KOPT-K1 (cell line): ENCODE data around the gene MBP.

ENCODE experiments used
- H3K27ac ChIP-seq: fragments of 200-600 bp; sonication (generic); 2 replicates; pipeline ENCODE4 v1.5.1; 2016; ENCODE audit warnings: antibody characterized with exemption, mild to moderate bottlenecking, low read depth, low read length; ENCODE audit not compliant: poor library complexity, severe bottlenecking
- H3K36me3 ChIP-seq: fragments of 200-600 bp; sonication (generic); 2 replicates; pipeline ENCODE4 v1.5.1; 2017; ENCODE audit warnings: antibody characterized with exemption, mild to moderate bottlenecking, low read length, moderate library complexity; ENCODE audit not compliant: insufficient read depth
- H3K9me3 ChIP-seq: fragments of 200-600 bp; sonication (generic); 2 replicates; pipeline ENCODE4 v1.5.1; 2017; ENCODE audit warnings: antibody characterized with exemption, low read length, mild to moderate bottlenecking; ENCODE audit not compliant: insufficient read depth, poor library complexity, severe bottlenecking

The MBP gene

DNA sequence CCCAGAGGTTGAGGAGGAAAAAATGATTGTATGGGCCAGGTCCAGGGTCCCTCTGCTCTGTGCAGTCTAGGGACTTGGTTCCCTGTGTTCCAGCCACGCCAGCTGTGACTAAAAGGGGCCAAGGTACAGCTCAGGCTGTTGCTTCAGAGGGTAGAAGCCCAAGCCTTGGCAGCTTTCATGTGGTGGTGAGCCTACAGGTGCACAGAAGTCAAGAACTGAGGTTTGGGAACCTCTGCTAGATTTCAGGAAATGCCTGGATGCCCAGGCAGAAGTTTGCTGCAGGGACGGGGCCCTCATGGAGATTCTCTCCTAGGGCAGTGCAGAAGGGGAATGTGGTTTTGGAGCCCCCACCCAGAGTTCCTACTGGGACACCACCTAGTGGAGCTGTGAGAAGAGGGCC, 10.6 kb upstream of the MBP start:
- Histone ChIP-seq H3K9me3 (peaks cover 45% of the 10 kb centered on the region), H3K36me3 (no peaks in the 10 kb centered on the region), H3K27ac (no peak overlapping the region)

DNA sequence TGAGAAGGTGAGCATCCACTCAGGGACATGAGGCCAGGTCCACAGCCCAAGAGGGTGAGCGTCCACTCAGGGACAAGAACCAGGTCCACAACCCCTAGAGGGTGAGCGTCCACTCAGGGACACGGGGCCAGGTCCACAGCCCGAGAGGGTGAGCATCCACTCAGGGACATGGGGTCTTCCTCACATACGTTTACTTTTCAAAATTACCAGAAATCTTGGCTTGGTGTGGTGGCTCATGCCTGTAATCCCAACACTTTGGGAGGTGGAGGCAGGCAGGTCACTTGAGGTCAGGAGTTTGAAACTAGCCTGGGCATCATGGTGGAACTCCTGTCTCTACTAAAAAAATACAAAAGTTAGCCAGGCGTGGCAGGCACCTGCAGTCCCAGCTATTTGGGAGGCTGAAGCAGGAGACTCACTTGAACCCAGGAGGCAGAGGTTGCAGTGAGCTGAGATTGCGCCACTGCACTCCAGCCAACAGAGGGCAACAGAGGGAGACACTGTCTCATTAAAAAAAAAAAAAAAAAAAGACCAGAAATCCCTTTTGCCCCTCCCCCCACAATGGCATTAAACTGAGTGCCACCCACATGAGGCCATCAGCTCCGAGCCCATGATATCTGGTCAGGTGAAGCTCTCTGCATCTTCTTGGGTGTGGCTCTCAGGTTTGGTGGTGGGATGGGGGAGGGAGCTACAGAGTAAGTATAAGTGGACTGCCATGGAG, 9.0 kb upstream of the MBP start:
- H3K36me3 ChIP-seq: no peaks in the 10 kb centered on the region
- H3K9me3 ChIP-seq: peaks cover 45% of the 10 kb centered on the region
- H3K27ac ChIP-seq: no peak overlapping the region

DNA sequence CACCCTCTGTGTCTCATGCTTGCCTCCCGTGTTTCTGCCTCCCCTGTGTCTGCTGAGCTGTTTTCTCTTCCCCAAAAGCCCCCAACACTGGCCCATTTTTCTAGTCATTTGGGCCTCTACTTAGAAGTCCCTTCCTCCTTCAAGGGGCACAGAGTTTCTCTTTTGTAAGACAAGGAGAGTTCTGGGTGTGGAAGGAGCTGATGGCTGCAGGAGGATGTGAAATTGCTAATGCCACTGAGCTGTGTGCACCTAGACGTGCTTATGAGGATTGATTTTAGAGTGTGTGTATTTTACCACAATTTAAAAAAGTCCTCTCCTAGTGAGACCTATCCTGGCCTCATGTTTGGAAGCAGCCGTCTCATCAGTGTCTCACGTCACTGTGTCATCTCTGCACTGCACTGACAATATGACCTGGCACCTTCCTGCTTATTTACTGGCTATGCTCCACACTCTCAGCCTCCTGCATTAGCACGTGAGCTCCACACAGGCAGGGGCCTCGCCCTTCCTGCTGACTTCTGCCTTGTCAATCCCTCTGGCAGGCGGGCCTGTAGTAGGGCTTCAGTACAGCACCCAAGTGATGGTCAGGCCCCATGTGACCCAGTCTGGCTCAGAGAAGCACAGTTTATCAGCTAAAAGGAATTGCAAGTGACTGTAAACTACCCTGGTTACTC, 8.0 kb upstream of the MBP start:
- Histone ChIP-seq H3K36me3 (no peaks in the 10 kb centered on the region), H3K27ac (no peak overlapping the region), H3K9me3 (peaks cover 43% of the 10 kb centered on the region)

- Histone ChIP-seq H3K27ac (no peak overlapping the region), H3K36me3 (no peaks in the 10 kb centered on the region), H3K9me3 (peaks cover 39% of the 10 kb centered on the region)
Measured at GRCh38 chr18:77140030-77140429, 7.4 kb upstream of the MBP start.

GRCh38 chr18:77139619-77140018, 7.0 kb upstream of the MBP start:
- no peaks in the 10 kb centered on the region for H3K36me3 ChIP-seq
- no peak overlapping the region for H3K27ac ChIP-seq
- H3K9me3 ChIP-seq: peaks cover 34% of the 10 kb centered on the region

DNA sequence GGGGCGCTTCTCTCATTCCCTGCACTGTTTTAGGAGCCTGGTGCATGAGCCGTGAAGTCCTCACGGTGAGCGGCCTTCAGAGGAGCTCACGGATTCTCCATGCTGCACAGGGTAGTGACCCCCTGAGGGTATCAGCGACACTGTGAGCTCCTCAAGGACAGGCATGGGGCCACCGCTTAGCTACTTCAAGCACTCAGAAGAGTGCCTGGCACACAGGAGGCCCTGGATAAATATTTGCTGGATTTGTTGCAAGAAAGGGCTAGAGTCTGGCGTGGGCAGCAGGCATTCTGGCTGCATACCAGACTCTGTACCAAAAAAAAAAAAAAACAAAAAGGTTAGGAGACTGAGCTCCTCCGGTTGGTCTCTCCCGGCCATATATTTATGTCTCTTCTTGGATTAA, 5.7 kb upstream of the MBP start:
- Histone ChIP-seq H3K9me3 (peaks cover 21% of the 10 kb centered on the region), H3K27ac (no peak overlapping the region), H3K36me3 (no peaks in the 10 kb centered on the region)

- H3K36me3 ChIP-seq: no peaks in the 10 kb centered on the region
- H3K27ac ChIP-seq: peak overlapping the region; percentile 42
- H3K9me3 ChIP-seq: peaks cover 17% of the 10 kb centered on the region
Measured at GRCh38 chr18:77137851-77138250, 5.3 kb upstream of the MBP start.

DNA sequence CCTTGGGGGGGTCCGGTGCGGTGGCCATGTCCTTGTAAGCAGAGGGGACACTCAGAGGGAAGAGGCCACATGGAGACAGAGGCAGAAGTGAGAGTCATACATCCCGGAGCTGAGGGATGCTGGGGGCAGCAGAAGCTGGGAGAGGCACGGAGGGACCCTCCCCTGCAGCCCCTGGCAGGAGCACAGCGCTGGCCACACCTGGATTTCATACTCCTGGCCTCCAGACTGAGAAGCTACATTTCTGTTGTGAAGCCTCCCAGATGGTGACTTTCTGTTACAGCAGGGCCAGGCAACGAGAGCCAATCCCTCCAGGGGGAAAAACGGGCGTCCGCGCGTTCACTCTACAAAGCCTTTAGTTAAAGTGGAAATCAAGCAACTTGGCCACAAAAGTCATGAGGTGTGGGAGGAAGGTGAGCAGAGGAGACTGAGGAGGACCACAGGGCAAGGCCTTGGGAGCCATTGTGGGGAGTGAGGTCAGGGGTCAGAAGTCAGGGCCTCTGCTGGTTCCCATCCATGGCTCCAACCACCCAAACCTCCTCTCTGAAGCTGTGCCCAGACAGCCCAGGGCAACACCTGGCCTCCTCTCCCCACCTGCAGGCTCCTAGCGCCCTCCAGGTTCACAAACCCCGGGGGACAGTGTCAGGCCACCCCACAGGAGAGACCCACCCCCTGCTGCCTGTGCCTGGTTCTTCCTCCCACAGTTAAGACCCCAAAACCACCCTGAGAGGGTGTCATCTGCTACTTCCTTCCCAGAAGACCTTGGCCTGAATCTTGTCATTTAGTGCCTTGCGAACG, 4.5 kb upstream of the MBP start:
- H3K27ac ChIP-seq: peak overlapping the region; percentile 42
- H3K36me3 ChIP-seq: no peaks in the 10 kb centered on the region
- peaks cover 9% of the 10 kb centered on the region for H3K9me3 ChIP-seq

GRCh38 chr18:77136076-77136718, 3.6 kb upstream of the MBP start:
- H3K36me3 ChIP-seq: no peaks in the 10 kb centered on the region
- peaks cover under 1% of the 10 kb centered on the region for H3K9me3 ChIP-seq
- H3K27ac ChIP-seq: peak overlapping the region; percentile 7

GRCh38 chr18:77135339-77136075, 2.9 kb upstream of the MBP start:
- no peak overlapping the region for H3K27ac ChIP-seq

GRCh38 chr18:77134611-77135010, 2.0 kb upstream of the MBP start:
- H3K27ac ChIP-seq: peak overlapping the region; percentile 65
- H3K36me3 ChIP-seq: no peaks in the 10 kb centered on the region
- H3K9me3 ChIP-seq: no peaks in the 10 kb centered on the region

More at GRCh38 chr18:77135339-77136075, 2.9 kb upstream of the MBP start:
- Histone ChIP-seq H3K36me3 (no peaks in the 10 kb centered on the region), H3K9me3 (no peaks in the 10 kb centered on the region)

- H3K9me3 ChIP-seq: no peaks in the 10 kb centered on the region
- H3K36me3 ChIP-seq: no peaks in the 10 kb centered on the region
- H3K27ac ChIP-seq: peak overlapping the region; percentile 65
Measured at GRCh38 chr18:77133835-77134496, 1.4 kb upstream of the MBP start.

DNA sequence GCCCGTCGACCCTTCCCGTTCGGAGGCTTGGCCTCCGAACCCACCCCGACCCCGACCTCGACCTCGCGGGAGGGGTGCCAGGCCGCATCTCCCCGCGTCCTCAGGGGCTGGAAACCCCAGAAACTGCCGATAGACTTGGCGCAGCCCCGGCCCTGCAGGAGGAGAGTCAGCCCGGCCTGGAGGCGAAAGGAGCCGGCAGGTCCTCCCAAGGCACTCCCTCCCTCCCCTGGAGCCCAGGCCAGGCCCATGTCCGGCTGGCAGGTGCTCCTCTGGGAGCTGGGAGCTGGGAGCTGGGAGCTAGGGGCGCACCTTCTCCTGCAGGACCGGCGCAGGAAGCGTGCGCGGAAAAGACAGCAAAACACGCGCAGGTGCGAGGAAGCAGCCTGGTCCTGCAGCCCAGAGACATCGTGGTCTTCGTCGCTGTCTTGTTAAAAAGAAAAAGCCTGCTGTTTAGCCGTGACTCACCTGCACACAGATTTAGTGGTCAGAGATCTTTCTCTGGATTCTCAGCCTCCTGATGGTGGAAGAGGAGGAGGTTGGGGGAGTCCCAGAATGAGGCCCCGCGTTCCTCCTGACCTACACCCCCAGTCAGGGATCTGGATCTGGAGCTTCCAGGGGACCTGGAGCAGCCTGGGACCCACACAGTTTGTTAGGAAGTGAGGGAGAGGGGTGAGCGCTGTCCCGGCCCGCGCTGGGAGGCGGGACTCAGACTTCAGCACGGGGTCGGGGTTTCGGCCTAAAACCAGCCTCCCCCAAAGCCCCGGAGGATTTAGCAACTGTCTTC, 660 bp upstream of the MBP start:
- H3K9me3 ChIP-seq: no peaks in the 10 kb centered on the region
- peak overlapping the region; percentile 65 for H3K27ac ChIP-seq
- no peaks in the 10 kb centered on the region for H3K36me3 ChIP-seq
